AG09319 (cell line): ENCODE measurements around the gene PHKB.
"Not testable (repeated sequence)": the region's sequence is repeated elsewhere in the genome, so short reads cannot be mapped to it uniquely, and the experiment has no call there.

Experiments used
- DNase-seq: peaks from one replicate; pipeline ENCODE4 v3.0.0-alpha.2; 2010; ENCODE audit warnings: low read depth; ENCODE audit errors: extremely low read depth
- TF ChIP-seq, protein P1 (sequence below): IDR thresholded peaks from 2 replicates; pipeline ENCODE4 v1.5.1; 2011; ENCODE audit warnings: low read depth, mild to moderate bottlenecking, inconsistent platforms, low read length, moderate library complexity

Gene PHKB

DNA sequence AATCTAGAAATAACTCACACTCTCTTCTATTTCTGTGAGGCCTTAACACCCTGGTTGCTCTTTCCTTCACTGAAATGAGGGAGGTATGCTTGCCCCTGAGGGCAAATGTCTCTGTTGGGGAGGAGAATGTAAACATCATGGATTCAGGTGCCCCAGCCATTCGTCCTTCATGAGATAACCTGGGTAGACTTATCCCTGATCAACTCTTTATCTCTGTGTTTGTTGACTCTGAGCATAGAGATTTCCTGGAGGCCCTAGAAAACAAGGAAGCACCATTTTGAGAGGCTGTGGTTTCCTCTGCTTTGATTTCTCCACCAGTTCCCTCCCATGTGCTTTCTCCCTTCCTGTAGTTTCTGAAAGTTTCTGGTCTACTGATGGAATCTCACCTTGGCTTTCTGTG lies 77.3 kb downstream of the PHKB start:
- TF ChIP-seq, protein P1, sequence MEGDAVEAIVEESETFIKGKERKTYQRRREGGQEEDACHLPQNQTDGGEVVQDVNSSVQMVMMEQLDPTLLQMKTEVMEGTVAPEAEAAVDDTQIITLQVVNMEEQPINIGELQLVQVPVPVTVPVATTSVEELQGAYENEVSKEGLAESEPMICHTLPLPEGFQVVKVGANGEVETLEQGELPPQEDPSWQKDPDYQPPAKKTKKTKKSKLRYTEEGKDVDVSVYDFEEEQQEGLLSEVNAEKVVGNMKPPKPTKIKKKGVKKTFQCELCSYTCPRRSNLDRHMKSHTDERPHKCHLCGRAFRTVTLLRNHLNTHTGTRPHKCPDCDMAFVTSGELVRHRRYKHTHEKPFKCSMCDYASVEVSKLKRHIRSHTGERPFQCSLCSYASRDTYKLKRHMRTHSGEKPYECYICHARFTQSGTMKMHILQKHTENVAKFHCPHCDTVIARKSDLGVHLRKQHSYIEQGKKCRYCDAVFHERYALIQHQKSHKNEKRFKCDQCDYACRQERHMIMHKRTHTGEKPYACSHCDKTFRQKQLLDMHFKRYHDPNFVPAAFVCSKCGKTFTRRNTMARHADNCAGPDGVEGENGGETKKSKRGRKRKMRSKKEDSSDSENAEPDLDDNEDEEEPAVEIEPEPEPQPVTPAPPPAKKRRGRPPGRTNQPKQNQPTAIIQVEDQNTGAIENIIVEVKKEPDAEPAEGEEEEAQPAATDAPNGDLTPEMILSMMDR, result no peak
- DNase-seq, result no peak

DNA sequence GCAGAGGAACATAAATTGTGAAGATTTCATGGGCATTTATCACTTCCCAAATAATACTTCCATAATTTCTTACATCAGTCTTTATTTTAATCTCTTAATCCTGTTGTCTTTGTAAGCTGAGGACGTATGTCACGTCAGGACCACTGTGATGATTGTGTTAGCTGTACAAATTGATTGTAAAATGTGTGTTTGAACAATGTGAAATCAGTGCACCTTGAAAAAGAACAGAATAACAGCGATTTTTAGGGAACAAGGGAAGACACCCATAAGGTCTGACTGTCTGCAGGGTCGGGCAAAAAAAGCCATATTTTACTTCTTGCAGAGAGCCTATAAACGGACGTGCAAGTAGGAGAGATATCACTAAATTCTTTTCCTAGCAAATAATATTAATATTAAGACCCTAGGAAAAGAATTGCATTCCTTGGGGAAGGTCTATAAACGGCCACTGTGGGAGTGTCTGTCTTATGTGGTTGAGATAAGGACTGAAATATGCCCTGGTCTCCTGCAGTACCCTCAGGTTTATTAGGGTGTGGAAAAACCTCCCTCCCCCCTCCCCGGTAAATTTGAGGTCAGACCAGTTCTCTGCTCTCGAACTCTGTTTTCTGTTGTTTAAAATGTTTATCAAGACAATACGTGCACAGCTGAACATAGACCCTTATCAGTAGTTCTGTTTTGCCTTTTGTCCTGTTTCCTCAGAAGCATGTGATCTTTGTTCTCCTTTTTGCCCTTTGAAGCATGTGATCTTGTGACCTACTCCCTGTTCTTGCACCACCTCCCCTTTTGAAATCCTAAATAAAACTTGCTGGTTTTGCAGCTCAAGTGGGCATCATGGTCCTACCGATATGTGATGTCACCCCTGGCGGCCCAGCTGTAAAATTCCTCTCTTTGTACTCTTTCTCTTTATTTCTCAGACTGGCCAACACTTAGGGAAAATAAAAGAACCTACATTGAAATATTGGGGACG lies 78.9 kb downstream of the PHKB start:
- DNase-seq, result not testable (repeated sequence)

DNA sequence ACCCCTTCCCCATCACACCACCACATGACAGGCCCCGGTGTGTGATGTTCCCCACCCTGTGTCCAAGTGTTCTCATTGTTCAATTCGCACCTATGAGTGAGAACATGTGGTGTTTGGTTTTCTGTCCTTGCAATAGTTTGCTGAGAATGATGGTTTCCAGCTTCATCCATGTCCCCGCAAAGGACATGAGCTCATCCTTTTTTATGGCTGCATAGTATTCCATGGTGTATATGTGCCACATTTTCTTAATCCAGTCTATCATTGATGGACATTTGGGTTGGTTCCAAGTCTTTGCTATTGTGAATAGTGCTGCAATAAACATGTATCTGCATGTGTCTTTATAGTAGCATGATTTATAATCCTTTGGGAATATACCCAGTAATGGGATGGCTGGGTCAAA lies 80.0 kb downstream of the PHKB start:
- not testable (repeated sequence) for DNase-seq

DNA sequence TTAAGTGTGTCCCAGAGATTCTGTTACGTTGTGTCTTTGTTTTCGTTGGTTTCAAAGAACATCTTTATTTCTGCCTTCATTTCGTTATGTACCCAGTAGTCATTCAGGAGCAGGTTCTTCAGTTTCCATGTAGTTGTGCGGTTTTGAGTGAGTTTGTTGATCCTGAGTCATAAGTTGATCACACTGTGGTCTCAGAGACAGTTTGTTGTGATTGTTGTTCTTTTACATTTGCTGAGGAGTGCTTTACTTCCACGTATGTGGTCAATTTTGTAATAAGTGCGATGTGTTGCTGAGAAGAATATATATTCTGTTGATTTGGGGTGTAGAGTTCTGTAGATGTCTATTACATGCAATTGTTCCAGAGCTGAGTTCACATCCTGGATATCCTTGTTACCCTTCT lies 83.1 kb downstream of the PHKB start:
- not testable (repeated sequence) for DNase-seq

DNA sequence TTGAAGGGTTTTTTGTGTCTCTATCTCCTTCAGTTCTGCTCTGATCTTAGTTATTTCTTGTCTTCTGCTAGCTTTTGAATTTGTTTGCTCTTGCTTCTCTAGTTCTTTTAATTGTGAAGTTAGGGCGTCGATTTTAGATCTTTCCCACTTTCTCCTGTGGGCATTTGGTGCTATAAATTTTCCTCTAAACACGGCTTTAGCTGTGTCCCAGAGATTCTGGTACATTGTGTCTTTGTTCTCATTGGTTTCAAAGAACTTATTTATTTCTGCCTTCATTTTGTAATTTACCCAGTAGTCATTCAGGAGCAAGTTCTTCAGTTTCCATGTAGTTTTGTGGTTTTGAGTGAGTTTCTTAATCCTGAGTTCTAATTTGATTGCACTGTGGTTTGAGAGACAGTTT lies 90.1 kb downstream of the PHKB start:
- not testable (repeated sequence) for DNase-seq

DNA sequence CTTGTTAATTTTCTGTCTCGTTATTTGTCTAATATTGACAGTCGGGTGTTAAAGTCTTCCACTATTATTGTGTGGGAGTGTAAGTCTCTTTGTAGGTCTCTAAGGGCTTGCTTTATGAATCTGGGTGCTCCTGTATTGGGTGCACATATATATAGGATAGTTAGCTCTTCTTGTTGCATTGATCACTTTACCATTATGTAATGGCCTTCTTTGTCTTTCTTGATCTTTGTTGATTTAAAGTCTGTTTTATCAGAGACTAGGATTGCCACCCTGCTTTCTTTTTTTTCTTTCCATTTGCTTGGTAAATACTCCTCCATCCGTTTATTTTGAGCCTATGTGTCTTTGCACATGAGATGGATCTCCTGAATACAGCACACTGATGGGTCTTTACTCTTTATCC lies 90.6 kb downstream of the PHKB start:
- not testable (repeated sequence) for DNase-seq

DNA sequence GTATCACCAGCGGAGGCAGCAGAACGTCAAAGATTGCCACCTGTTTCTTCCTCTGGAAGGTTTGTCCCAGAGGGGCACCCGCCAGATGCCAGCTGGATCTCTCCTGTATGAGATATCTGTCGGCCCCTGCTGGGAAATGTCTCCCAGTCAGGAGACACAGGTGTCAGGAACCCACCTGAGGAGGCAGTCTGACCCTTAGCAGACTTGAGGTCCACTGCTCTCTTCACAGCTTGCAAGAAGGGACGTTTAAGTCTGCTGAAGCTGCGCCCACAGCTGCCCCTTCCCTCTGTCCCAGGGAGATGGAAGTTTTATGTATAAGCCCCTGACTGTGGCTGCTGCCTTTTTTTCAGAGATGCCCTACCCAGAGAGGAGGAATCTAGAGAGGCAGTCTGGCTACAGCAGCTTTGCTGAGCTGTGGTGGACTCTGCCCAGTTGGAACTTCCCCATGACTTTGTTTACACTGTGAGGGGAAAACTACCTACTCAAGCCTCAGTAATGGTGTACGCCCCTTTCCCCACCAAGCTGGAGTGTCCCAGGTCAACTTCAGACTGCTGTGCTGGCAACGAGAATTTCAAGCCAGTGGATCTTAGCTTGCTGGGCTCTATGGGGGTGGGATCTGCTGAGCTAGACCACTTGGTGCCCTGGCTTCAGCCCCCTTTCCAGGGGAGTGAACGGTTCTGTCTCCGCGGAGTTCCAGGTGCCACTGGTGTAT lies 92.9 kb downstream of the PHKB start:
- TF ChIP-seq, protein P1, result no peak
- no peak for DNase-seq

DNA sequence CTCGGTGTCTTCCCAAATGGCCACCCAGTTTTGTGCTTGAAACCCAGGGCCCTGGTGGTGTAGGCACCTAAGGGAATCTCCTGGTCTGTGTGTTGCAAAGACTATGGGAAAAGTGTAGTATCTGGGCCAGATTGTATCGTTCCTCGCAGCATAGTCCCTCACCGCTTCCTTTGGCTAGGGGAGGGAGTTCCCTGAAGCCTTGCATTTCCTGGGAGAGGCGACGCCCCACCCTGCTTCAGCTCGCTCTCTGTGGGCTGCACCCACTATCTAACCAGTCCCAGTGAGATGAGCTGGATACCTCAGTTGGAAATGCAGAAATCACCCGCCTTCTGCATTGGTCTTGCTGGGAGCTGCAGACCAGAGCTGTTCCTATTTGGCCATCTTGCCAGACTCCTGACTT lies 93.5 kb downstream of the PHKB start:
- not testable (repeated sequence) for DNase-seq

DNA sequence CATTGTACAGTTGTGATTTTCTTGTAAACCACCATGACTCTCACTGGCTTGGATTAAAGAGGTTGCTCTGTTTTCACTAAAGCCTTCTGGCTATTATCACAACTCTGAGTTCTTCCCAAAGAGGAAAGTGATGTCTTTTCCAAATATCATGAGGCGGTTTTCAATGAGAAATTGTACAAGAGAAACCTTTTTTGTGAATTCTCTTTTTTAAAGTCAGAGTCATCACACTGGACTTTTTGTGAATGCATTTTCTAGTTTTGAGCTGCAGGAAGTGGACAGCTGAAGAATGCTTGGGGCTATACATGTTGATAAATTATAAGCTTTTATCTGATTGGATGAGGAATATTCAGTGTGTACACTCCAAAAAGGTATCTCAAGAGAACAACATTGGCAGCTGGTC lies 100.2 kb downstream of the PHKB start:
- no peak for DNase-seq
- TF ChIP-seq, protein P1, result no peak

DNA sequence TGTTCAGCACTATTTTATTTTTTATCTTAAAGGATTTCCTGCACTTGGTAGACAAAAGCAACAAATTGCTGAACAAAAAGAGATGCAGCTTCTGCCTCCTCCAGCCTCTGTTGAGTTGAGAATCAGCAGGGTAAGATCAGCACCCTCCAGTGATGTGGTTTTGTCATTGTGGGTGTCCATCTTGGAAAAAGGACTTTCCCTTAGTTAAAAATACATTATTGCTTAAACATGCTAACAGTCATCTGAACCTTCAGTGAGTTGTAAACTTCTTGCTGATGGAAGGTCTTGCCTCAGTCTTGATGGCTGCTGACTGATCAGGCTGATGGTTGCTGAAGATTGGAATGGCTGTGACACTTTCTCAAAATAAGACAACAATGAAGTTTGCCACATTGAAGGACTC lies 101.2 kb downstream of the PHKB start:
- TF ChIP-seq, protein P1, result no peak
- no peak for DNase-seq
